MV-4-11 (cell line): ENCODE results near the gene CIAO2A.

ENCODE experiments used
- DNase-seq: peaks from one replicate; lab custom pipeline; 2025; lab: John Stamatoyannopoulos, UW

Gene CIAO2A

GRCh38 chr15:64044300-64045100 lies 49.1 kb downstream of the CIAO2A start:
- DNase-seq, result peak; percentile 76

- peak; percentile 43 for DNase-seq
Measured at GRCh38 chr15:64038878-64039610, 54.6 kb downstream of the CIAO2A start.

DNA sequence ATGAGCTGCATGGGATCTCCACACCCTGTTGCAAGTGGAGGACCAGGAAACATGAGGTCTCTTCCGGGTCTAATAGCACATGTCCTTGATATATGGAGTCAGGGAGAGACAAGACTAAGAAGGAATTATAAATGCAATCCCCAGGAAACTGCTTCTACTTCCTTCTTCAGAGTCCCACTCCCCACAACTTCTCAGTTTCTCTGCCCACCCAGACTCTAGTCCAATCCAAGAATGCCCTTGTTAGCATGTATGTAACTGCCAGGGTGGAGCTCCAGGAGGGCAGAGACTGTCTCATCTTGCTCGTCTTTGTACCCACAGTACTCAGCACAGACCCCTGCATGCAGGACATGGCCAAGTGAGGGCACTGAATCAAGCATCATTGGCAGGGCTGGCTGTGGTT lies 55.7 kb downstream of the CIAO2A start:
- peak; percentile 11 for DNase-seq

DNA sequence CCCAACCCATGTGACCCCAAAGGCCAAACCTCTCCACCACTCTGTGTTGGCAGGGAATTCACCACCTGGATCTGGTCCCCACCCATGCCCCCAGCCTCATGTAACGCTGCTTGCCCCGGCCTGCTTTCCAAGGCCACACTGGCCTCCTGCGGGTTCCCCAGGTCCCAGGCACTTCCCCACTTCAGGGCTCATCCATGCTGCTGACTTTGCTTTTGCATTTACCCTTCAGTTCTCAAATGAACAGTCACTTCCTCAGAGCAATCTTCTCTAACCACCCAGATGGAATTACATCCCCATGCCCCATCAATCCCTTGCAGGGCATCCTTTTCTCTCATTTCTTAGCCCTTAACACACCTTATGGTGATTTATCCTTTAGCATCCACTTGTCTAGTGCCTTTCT lies 56.5 kb downstream of the CIAO2A start:
- no peak for DNase-seq

- no peak for DNase-seq
Measured at GRCh38 chr15:64035525-64035924, 58.1 kb downstream of the CIAO2A start.

DNA sequence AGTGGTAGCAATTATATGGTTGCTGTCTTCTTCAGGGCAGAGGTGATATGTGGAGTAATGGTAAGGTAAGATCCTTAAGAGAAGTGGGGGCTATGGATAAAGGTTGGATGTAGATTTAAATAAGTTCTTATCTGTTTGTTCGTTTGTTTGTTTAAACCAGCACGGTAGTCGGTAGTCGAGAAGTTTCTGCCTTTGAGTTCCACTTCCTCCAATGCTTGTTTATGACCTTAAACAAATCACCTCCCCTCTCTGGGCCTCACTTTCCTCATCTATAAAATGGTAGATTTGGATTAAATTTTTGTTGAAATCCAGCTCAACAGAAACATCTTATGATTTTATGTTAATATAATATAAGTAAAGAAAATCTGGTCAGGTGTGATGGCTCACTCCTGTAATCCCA lies 59.1 kb downstream of the CIAO2A start:
- DNase-seq, result no peak

DNA sequence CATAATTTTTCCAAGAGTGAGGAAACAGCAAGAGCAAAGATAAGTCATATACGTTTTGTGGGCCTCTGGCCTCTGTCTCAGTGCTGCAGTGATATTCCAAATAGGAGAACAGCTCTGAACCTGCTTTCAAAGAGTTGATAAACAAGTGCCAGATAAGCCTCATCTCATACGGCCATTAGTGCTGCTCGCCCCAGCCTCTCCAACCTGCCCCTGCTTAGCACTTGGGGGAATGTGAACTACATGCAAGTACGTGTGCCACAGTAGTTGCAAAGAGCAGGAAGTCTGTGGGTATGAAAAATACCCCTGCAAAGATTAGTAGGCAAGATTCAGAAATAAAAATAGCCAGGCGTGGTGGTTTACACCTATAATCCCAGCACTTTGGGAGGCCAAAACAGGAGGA lies 61.3 kb downstream of the CIAO2A start:
- DNase-seq, result no peak

DNA sequence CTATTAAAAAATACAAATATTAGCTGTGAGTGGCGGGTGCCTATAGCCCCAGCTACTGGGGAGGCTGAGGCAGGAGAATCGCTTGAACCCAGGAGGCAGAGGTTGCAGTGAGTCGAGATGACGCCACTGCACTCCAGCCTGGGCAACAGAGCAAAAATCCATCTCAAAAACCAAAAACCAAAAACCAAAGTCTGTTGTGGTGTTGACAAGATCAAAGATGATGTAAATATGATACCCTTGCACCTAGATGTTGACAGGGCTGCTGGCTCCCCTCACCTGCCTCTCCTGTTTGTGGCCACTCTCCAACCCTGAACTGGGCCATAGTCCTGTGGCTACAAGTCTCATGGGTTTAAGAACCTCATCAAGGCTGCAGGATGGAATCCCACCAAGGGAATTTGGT lies 63.5 kb downstream of the CIAO2A start:
- no peak for DNase-seq

- no peak for DNase-seq
Measured at GRCh38 chr15:64029633-64030032, 64.0 kb downstream of the CIAO2A start.

DNA sequence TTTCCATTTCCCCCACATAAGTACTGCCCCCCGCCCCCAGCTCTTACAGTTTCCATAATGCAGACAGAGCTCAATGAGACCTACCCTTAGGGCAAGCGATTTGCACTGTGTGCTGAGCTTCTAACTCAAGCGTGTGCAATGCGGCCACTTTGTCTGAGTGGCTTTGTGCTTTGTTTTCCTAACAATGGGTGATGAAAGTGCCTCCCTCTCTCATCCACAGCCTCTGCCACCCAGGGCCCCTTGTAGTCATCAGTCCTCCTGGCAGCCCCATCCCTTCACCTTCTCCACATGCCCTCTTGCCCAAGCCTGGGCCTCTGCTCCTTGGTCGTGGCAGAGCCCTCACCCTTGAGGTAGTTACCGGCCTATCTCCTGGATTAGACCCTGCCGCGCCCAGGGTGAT lies 64.5 kb downstream of the CIAO2A start:
- no peak for DNase-seq

DNA sequence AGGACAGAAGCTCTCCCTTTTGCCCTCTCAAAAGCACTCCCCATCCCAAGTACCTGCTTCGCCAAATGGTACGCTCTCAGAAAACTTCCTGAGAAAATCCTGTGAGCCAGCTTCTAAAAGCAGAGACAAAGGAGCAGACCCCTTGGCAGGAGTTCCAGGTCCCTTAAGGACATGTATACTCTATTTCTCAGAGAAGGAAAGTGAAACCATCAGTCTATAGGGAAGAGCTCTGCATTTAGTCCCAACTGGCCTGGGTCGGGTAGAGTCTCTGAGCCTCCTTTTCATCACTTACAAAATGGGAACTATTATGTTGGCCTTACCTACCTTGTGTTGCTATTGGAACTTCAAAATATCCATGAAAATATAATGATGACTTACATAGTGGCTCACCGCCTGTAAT lies 67.0 kb downstream of the CIAO2A start:
- DNase-seq, result peak; percentile 64

DNA sequence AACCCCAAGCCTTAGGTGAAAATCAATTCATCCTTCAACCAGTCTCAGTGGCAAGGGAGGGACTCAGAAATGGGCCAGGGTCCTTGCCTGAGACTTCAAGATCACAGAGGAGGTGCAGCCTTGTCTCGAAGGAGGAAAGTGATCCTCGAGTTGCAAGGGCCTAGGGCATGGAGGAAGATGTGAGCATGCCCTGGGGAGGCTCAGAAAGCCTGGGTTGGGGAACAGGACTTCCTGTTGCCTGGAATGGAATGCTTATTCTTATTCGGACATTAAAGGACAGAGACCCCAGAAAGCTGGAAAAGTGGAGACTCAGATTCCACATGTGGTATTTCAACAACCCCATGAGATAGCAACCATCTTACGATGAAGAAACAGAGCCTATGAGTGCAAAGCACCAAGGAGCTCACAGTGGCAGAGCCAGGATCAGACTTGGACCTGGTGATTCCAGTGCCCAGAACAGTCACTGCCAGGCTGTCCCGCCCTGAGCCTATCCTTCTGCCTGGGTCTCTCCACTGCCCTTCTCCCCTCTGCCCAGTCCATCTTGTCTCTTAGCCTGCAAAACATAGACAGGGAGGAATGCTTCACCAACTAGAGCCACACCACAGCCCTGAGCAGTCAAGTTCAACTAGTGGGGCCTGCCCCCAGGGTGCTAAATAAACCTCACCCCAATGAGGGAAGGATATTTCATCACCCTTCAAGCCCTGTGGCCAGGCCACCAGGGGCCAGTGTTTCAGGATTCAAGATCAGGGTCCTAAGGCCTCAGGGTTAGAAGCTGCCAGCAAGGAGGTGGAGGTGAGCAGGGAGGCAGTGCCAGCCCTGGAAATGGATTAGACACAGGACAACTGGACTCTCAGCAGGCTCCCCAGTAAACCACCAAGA lies 69.2 kb downstream of the CIAO2A start:
- DNase-seq, result peak; percentile 79

GRCh38 chr15:64023220-64023619 lies 70.4 kb downstream of the CIAO2A start:
- no peak for DNase-seq

GRCh38 chr15:64022571-64022970 lies 71.1 kb downstream of the CIAO2A start:
- DNase-seq, result no peak
